Suprapubic skin (tissue), 3 donors: ENCODE measurements around the gene RGMB.

ENCODE experiments used
- CTCF ChIP-seq, 2 donors: fragments of 200-600 bp in 1 of 2; fragments of 450-650 bp in 1 of 2; sonication (generic) in 1 of 2; IDR thresholded peaks; one replicate each; pipeline ENCODE4 v1.5.1; 2016 to 2019; ENCODE audit warnings: antibody characterized with exemption in 2 of 2, mild to moderate bottlenecking in 1 of 2, moderate library complexity in 1 of 2
- EP300 ChIP-seq: sonication (generic); formaldehyde crosslinking; IDR thresholded peaks from one replicate; pipeline ENCODE4 v1.6.1; 2017; ENCODE audit warnings: antibody characterized with exemption
- POLR2A ChIP-seq, 2 donors: fragments of 450-650 bp; IDR thresholded peaks; one replicate each; pipeline ENCODE4 v1.6.1; 2017; ENCODE audit warnings: antibody characterized with exemption in 2 of 2, mild to moderate bottlenecking in 2 of 2, moderate library complexity in 2 of 2

- TF ChIP-seq CTCF (IDR thresholded peaks at IDR 0.05) = no peak
- no peak for TF ChIP-seq POLR2A (IDR thresholded peaks at IDR 0.05)
- no peak for TF ChIP-seq EP300
Observed at GRCh38 chr5:98805070-98805469, 31.6 kb downstream of the RGMB start.
